ENCODE measurements around the gene SND1.

DNA sequence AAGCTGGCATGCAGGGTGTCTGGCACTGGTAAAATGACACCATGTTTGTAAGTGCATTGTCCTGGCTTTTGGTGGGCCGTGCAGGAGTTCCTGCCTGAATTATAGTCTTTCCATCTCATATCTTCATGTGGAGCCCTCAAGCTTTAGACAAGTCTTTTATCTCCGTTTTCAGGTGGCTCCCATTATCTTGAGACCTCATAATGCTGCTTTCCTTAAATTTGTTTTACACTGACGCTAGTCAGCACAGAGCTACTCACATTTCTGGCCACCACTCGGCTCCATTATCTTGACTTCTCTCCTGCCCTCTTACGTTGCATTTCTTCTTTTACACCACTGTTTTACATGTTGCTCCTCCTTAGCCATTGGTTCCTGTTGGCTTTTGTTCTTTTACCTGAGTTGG, 342.0 kb downstream of the SND1 start:
- TF ChIP-seq CTCF (conservative IDR thresholded peaks at IDR 0.05 in 1 of 2, IDR thresholded peaks at IDR 0.05 in 1 of 2; ENCODE audit: extremely low read depth in 1 of 2, insufficient read depth in 1 of 2, low read depth in 1 of 2, low read length in 2 of 2) (no peak), EZH2 (IDR thresholded peaks at IDR 0.05; ENCODE audit: borderline replicate concordance, low read length) (no peak)

Measured in mammary epithelial cell (primary cell).